ENCODE results near the gene AADAT.
A peak's percentile ranks its signal among the peaks of the same experiment; 100 is the strongest.
"Not testable (repeated sequence)": the region's sequence is repeated elsewhere in the genome, so short reads cannot be mapped to it uniquely, and the experiment has no call there.

The AADAT gene

GRCh38 chr4:170089668-170090351, at the start of gene AADAT:
Gene AADAT, minus strand, starts transcription at chr4:170089956. Its CDS starts 266 bp downstream, at chr4:170089690.
- peak; percentile 1 for DNase-seq

GRCh38 chr4:170138580-170139194, 48.9 kb upstream of the AADAT start:
- peak; percentile 18 for DNase-seq

- no peak for DNase-seq
These were observed 48.2 kb upstream of the AADAT start for GRCh38 chr4:170137927-170138326.

- DNase-seq, result no peak
These were observed 47.7 kb upstream of the AADAT start for GRCh38 chr4:170137466-170137865.

GRCh38 chr4:170134821-170135220, 45.1 kb upstream of the AADAT start:
- no peak for DNase-seq

- no peak for DNase-seq
These were observed 38.6 kb upstream of the AADAT start for GRCh38 chr4:170128219-170128804.

- DNase-seq, result no peak
These were observed 38.0 kb upstream of the AADAT start for GRCh38 chr4:170127758-170128157.

- DNase-seq, result no peak
These were observed 34.6 kb upstream of the AADAT start for GRCh38 chr4:170124406-170124805.

GRCh38 chr4:170122252-170122651, 32.5 kb upstream of the AADAT start:
- no peak for DNase-seq

- DNase-seq, result no peak
These were observed 24.9 kb upstream of the AADAT start for GRCh38 chr4:170114636-170115035.

- DNase-seq, result not testable (repeated sequence)
These were observed 24.4 kb upstream of the AADAT start for GRCh38 chr4:170114183-170114582.

- no peak for DNase-seq
These were observed 21.8 kb upstream of the AADAT start for GRCh38 chr4:170111546-170111945.

GRCh38 chr4:170111085-170111484, 21.3 kb upstream of the AADAT start:
- DNase-seq, result no peak

- DNase-seq, result no peak
These were observed 20.5 kb upstream of the AADAT start for GRCh38 chr4:170110285-170110672.

- no peak for DNase-seq
These were observed 20.0 kb upstream of the AADAT start for GRCh38 chr4:170109586-170110284.

- no peak for DNase-seq
These were observed 17.1 kb upstream of the AADAT start for GRCh38 chr4:170106900-170107299.

GRCh38 chr4:170102426-170102825, 12.7 kb upstream of the AADAT start:
- no peak for DNase-seq

- not testable (repeated sequence) for DNase-seq
These were observed 8.4 kb upstream of the AADAT start for GRCh38 chr4:170098171-170098570.

GRCh38 chr4:170097681-170098080, 7.9 kb upstream of the AADAT start:
- no peak for DNase-seq

GRCh38 chr4:170093973-170094535, 4.3 kb upstream of the AADAT start:
- no peak for DNase-seq

GRCh38 chr4:170091069-170091696, 1.4 kb upstream of the AADAT start:
- no peak for DNase-seq

GRCh38 chr4:170090352-170091052, 746 bp upstream of the AADAT start:
- DNase-seq, result no peak

Measured in NCI-H524 treated with DMSO at 0.1 percent for 48 hours (cell line).